Measurements from ENCODE around the gene ST7. TPM values are rescaled to one million over a fixed set of nuclear protein-coding genes. Genes with fewer than 3 reads are reported as not detected.

ST7 gene
- total RNA-seq, 2 donors from 2014 or later, result 24.6 to 34.3 TPM

GRCh38 chr7:117041007-117041406 is 87.7 kb downstream of the ST7 start:
- H3K9me3 ChIP-seq, result no peaks in the 10 kb centered on the region
- 84 to 91% methylated on average over 2 of the region's 2 CpGs for WGBS, 2 donors
- ATAC-seq, result no peak
- intact Hi-C loops (cut with DNase I), result no loop called here
- no peak for DNase-seq
- H3K27me3 ChIP-seq, result no peaks in the 10 kb centered on the region
- no peaks in the 10 kb centered on the region for H3K36me3 ChIP-seq (replicated peaks in 1 of 2; ENCODE audit: insufficient read depth in 1 of 2, low read depth in 2 of 2)
- H3K4me3 ChIP-seq, result no peak overlapping the region
- TF ChIP-seq POLR2A (IDR thresholded peaks at IDR 0.05), result no peak
- TF ChIP-seq, protein P1, sequence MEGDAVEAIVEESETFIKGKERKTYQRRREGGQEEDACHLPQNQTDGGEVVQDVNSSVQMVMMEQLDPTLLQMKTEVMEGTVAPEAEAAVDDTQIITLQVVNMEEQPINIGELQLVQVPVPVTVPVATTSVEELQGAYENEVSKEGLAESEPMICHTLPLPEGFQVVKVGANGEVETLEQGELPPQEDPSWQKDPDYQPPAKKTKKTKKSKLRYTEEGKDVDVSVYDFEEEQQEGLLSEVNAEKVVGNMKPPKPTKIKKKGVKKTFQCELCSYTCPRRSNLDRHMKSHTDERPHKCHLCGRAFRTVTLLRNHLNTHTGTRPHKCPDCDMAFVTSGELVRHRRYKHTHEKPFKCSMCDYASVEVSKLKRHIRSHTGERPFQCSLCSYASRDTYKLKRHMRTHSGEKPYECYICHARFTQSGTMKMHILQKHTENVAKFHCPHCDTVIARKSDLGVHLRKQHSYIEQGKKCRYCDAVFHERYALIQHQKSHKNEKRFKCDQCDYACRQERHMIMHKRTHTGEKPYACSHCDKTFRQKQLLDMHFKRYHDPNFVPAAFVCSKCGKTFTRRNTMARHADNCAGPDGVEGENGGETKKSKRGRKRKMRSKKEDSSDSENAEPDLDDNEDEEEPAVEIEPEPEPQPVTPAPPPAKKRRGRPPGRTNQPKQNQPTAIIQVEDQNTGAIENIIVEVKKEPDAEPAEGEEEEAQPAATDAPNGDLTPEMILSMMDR (IDR thresholded peaks at IDR 0.05), result no peak
- H3K27ac ChIP-seq, result no peak overlapping the region
- peaks cover 16% of the 10 kb centered on the region for H3K4me1 ChIP-seq

- WGBS, 2 donors, result 81 to 83% methylated on average over 3 of the region's 3 CpGs
- H3K4me1 ChIP-seq, result peaks cover 10% of the 10 kb centered on the region
These were observed 88.5 kb downstream of the ST7 start for GRCh38 chr7:117041822-117042221.

DNA sequence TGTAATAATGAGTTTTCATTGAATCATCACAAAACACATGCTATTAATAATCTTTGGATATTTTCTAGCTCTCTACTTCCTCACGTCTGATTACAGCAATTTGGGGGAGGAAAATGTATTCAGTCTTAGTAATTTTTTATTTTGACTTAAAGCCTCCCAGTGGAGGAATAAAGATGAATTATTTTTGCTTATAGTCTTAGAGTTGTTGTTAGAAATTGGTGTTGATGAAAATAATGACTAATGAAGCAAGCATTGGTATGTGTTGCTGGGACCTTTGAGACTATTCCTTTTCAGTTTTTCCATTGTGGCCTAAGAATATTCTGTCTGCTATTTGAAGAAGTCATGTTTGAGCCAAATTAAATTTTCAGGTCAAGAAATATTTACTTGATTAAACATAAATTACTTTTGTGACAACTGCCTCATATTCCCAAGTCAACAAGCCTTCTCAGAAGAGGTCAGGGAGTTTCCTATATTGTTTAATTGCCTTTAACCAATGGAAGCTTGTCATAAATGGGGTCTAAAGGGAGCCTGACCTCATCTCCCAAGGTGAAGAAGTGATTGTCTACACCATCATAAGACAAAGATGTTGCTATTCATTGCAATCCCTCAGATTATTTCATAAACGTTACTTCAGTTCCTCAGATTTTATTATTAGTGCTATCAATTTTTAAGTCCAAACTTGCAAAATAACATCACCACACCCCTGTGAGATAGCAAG is 90.0 kb downstream of the ST7 start:
- intact Hi-C loops (cut with DNase I), result no loop called here

More at GRCh38 chr7:117041822-117042221, 88.5 kb downstream of the ST7 start:
- TF ChIP-seq POLR2A (IDR thresholded peaks at IDR 0.05), result no peak
- TF ChIP-seq, protein P1 (IDR thresholded peaks at IDR 0.05), result no peak
- no peaks in the 10 kb centered on the region for H3K27me3 ChIP-seq
- ATAC-seq, result no peak
- intact Hi-C loops (cut with DNase I), result no loop called here
- no peaks in the 10 kb centered on the region for H3K9me3 ChIP-seq
- no peak for DNase-seq
- H3K36me3 ChIP-seq (replicated peaks in 1 of 2; ENCODE audit: insufficient read depth in 1 of 2, low read depth in 2 of 2), result no peaks in the 10 kb centered on the region
- no peak overlapping the region for H3K4me3 ChIP-seq
- H3K27ac ChIP-seq, result no peak overlapping the region

DNA sequence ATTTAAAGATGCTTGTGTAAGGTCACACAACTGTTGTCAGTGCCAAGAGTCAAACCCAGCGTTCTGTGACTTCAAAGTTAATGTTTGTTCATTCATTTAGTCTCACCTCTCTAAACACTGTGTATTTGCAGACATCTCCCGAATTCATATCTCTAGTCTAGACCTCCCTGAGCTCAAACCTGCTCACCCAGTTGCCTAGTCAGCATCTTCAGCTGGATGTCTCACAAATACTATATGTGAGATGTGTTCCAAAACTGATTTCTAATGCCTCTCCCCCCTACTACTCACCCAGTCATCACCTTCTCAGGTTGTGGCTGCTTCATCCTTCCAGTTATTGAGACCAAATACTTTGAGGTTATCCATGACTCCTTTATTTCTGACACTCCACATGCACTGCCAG is 91.4 kb downstream of the ST7 start:
- Histone ChIP-seq H3K36me3 (replicated peaks in 1 of 2; ENCODE audit: insufficient read depth in 1 of 2, low read depth in 2 of 2) (no peaks in the 10 kb centered on the region), H3K27ac (no peak overlapping the region), H3K4me3 (no peak overlapping the region), H3K27me3 (no peaks in the 10 kb centered on the region), H3K4me1 (peaks cover 30% of the 10 kb centered on the region), H3K9me3 (no peaks in the 10 kb centered on the region)
- ATAC-seq (no peak), DNase-seq (no peak)
- TF ChIP-seq POLR2A (IDR thresholded peaks at IDR 0.05), result no peak
- TF ChIP-seq, protein P1 (IDR thresholded peaks at IDR 0.05), result no peak
- intact Hi-C loops (cut with DNase I), result no loop called here
- WGBS, 2 donors, result 43 to 45% methylated on average over 2 of the region's 2 CpGs

More for the DNA sequence above, 90.0 kb downstream of the ST7 start:
- Histone ChIP-seq H3K27me3 (no peaks in the 10 kb centered on the region), H3K4me1 (peaks cover 19% of the 10 kb centered on the region), H3K36me3 (replicated peaks in 1 of 2; ENCODE audit: insufficient read depth in 1 of 2, low read depth in 2 of 2) (no peaks in the 10 kb centered on the region), H3K4me3 (no peak overlapping the region), H3K9me3 (no peaks in the 10 kb centered on the region), H3K27ac (no peak overlapping the region)
- ATAC-seq, result no peak
- TF ChIP-seq, protein P1 (IDR thresholded peaks at IDR 0.05), result no peak
- TF ChIP-seq POLR2A (IDR thresholded peaks at IDR 0.05), result no peak
- WGBS, 2 donors, result 50 to 65% methylated on average over 2 of the region's 2 CpGs
- no peak for DNase-seq
